ENCODE results near the gene IGFL2. TPM values are rescaled to one million over a fixed set of nuclear protein-coding genes. Genes with fewer than 3 reads are reported as not detected.
"Not testable (repeated sequence)": the region's sequence is repeated elsewhere in the genome, so short reads cannot be mapped to it uniquely, and the experiment has no call there.

The IGFL2 gene
- total and polyA plus RNA-seq, 9 of the 15 experiments (the other 6 are each of a cell fraction or from before 2014, with no cell fraction given) = 0.42 to 1.7 (median 0.75) TPM; not detected in 2

DNA sequence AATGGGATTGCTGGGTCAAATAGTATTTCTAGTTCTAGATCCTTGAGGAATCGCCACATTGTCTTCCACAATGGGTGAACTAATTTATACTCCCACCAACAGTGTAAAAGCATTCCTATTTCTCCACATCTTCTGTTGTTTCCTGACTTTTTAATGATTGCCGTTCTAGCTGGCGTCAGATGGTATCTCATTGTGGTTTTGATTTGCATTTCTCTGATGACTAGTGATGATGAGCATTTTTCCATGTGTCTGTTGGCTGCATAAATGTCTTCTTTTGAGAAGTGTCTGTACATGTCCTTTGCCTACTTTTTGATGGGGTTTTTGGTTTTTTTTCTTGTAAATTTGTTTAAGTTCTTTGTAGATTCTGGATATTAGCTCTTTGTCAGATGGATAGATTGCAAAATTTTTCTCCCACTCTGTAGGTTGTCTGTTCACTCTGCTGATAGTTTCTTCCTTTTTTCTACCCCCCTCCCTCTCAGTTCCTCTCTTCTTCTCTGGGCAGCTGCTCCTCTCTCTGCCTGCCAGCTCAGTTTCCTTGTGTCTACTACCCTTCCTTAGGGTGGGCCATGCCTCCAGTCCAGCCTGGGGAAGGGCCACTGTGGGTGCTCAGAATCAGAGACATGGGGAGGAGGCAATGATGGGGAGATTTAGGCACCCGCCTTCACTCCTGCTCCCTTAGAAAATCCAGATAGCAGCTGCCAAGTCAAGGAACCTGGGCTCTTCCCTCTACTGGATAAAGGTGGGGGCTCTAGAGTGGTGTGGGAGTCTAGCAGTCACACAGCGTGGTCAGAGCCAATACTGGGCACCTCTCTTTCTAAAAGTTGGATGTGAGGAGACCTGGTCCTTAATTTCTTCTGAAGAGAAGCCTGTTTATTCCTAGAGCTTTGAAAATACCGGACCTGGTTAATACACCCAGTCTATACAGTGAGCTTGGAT, 37.0 kb downstream of the IGFL2 start:
- WGBS (ENCODE audit: insufficient coverage, low coverage, missing lambda C conversion rate) = under 1% methylated on average over 6 of the region's 6 CpGs
- H3K9me1 ChIP-seq (ENCODE audit: control insufficient read depth, insufficient read depth, low read length); DNase-seq (ENCODE audit: extremely low read depth in 1 of 4, low spot score in 3 of 4); H4K20me1 ChIP-seq (replicated peaks; ENCODE audit: control insufficient read depth, insufficient read depth, low read length); H3K4me2 ChIP-seq (ENCODE audit: insufficient read depth, low read length); H3K4me1 ChIP-seq (replicated peaks in 1 of 2; ENCODE audit: control insufficient read depth in 2 of 2, insufficient read depth in 2 of 2, low read length in 2 of 2); H3K79me2 ChIP-seq (ENCODE audit: control insufficient read depth, insufficient read depth, low read length); FAIRE-seq; H3K9ac ChIP-seq (ENCODE audit: insufficient read depth in 1 of 2, low read depth in 2 of 2, low read length in 2 of 2); H3K4me3 ChIP-seq; H2AFZ ChIP-seq (ENCODE audit: low read depth, low read length); CTCF ChIA-PET (ENCODE audit: low intra/inter-chr PET ratio); H3K9me3 ChIP-seq (replicated peaks; ENCODE audit: control insufficient read depth, insufficient read depth, low read depth, low read length); intact Hi-C loops (cut with micrococcal nuclease); H3K27ac ChIP-seq (ENCODE audit: extremely low read depth, low read depth, low read length); ATAC-seq; BruUV-seq (replicated peaks); in situ Hi-C loops (cut with MboI); H3K36me3 ChIP-seq (ENCODE audit: control insufficient read depth, insufficient read depth, low read length): not testable (repeated sequence)
- POLR2A ChIA-PET = interaction anchor here (0.6 kb wide), 2 partner anchors 303 to 706 kb away, joined by 3 read pairs; no protein-coding TSS in a partner anchor
- peaks cover 5 to 44% of the 10 kb centered on the region in 2 experiments; a peak in 3 of 5 replicates for H3K27me3 ChIP-seq (ENCODE audit: control insufficient read depth in 2 of 2, insufficient read depth in 2 of 2, low read length in 2 of 2)

DNA sequence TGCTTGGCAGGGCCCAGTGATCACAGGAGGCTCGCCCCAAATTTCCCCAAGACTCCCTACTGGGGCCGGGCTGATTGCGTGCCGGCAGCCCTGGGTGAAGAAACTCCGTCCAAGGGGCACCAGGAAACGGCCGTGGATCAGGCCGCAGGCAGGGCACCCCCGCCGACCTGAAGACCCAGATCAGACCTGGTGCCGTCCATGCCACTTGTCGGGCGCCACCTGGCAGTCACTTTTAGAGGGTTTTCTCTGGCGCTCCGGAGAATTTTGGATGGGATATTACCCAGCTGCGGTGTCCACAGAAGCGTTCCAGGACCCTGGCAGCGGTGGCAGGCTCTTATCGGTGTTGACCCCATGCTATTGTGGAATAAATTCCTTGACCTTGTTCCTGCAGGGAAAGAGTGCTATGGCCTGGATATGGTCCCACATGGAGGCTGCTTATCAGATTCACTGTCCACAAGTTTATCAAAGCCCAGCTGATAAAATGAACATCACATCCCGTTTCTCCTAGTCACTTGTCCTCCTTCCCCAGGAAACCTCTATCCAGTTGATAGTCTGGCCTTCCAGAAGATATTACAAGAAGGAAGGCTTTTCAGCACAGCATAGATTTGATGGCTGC, 38.2 kb downstream of the IGFL2 start:
- Histone ChIP-seq H4K20me1 (replicated peaks; ENCODE audit: control insufficient read depth, insufficient read depth, low read length) (no peaks in the 10 kb centered on the region), H3K9ac (ENCODE audit: insufficient read depth in 1 of 2, low read depth in 2 of 2, low read length in 2 of 2) (no peak overlapping the region), H3K4me3 (no peak overlapping the region), H3K9me1 (ENCODE audit: control insufficient read depth, insufficient read depth, low read length) (no peaks in the 10 kb centered on the region), H2AFZ (ENCODE audit: low read depth, low read length) (no peak overlapping the region), H3K4me2 (ENCODE audit: insufficient read depth, low read length) (no peak overlapping the region), H3K27me3 (ENCODE audit: control insufficient read depth in 2 of 2, insufficient read depth in 2 of 2, low read length in 2 of 2) (peaks cover 5 to 44% of the 10 kb centered on the region in 2 experiments; a peak in 4 of 5 replicates), H3K27ac (ENCODE audit: extremely low read depth, low read depth, low read length) (no peak overlapping the region), H3K4me1 (replicated peaks in 1 of 2; ENCODE audit: control insufficient read depth in 2 of 2, insufficient read depth in 2 of 2, low read length in 2 of 2) (no peaks in the 10 kb centered on the region; a peak in 2 of 5 replicates), H3K9me3 (replicated peaks; ENCODE audit: control insufficient read depth, insufficient read depth, low read depth, low read length) (no peaks in the 10 kb centered on the region), H3K79me2 (ENCODE audit: control insufficient read depth, insufficient read depth, low read length) (no peaks in the 10 kb centered on the region), H3K36me3 (ENCODE audit: control insufficient read depth, insufficient read depth, low read length) (no peaks in the 10 kb centered on the region)
- intact Hi-C loops (cut with micrococcal nuclease) (no loop called here), in situ Hi-C loops (cut with MboI) (no loop called here)
- CTCF ChIA-PET (ENCODE audit: low intra/inter-chr PET ratio) = interaction anchor here (0.6 kb wide), 1 partner anchor 15 kb away, joined by 3 read pairs; no protein-coding TSS in a partner anchor
- 33% methylated on average over 19 of the region's 20 CpGs for WGBS (ENCODE audit: insufficient coverage, low coverage, missing lambda C conversion rate)
- ATAC-seq (no peak), FAIRE-seq (no peak), DNase-seq (ENCODE audit: extremely low read depth in 1 of 4, low spot score in 3 of 4) (no peak)
- no TSS peak for BruUV-seq (replicated peaks)
- POLR2A ChIA-PET = interaction anchor here (0.7 kb wide), 1 partner anchor 22 kb away, joined by 5 read pairs; no protein-coding TSS in a partner anchor
- TF ChIP-seq, protein P1, sequence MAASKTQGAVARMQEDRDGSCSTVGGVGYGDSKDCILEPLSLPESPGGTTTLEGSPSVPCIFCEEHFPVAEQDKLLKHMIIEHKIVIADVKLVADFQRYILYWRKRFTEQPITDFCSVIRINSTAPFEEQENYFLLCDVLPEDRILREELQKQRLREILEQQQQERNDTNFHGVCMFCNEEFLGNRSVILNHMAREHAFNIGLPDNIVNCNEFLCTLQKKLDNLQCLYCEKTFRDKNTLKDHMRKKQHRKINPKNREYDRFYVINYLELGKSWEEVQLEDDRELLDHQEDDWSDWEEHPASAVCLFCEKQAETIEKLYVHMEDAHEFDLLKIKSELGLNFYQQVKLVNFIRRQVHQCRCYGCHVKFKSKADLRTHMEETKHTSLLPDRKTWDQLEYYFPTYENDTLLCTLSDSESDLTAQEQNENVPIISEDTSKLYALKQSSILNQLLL (CRISPR knock-in tag; IDR thresholded peaks at IDR 0.05; ENCODE audit: borderline replicate concordance) = no peak
- TF ChIP-seq SAFB2 (IDR thresholded peaks at IDR 0.05; ENCODE audit: borderline replicate concordance, low read depth, low read length, severe bottlenecking) = no peak
- TF ChIP-seq, protein P2, sequence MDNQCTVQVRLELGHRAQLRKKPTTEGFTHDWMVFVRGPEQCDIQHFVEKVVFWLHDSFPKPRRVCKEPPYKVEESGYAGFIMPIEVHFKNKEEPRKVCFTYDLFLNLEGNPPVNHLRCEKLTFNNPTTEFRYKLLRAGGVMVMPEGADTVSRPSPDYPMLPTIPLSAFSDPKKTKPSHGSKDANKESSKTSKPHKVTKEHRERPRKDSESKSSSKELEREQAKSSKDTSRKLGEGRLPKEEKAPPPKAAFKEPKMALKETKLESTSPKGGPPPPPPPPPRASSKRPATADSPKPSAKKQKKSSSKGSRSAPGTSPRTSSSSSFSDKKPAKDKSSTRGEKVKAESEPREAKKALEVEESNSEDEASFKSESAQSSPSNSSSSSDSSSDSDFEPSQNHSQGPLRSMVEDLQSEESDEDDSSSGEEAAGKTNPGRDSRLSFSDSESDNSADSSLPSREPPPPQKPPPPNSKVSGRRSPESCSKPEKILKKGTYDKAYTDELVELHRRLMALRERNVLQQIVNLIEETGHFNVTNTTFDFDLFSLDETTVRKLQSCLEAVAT (IDR thresholded peaks at IDR 0.05) = no peak
- no peak for TF ChIP-seq HDAC3 (IDR thresholded peaks at IDR 0.05; ENCODE audit: borderline replicate concordance, partially characterized antibody)
- TF ChIP-seq KLF1 (tag; IDR thresholded peaks at IDR 0.05) = no peak
- TF ChIP-seq ETV1 (tag; conservative IDR thresholded peaks at IDR 0.05; ENCODE audit: low read depth) = no peak
- no peak for TF ChIP-seq PRMT5 (CRISPR knock-in tag; IDR thresholded peaks at IDR 0.05)
- TF ChIP-seq, protein P3, sequence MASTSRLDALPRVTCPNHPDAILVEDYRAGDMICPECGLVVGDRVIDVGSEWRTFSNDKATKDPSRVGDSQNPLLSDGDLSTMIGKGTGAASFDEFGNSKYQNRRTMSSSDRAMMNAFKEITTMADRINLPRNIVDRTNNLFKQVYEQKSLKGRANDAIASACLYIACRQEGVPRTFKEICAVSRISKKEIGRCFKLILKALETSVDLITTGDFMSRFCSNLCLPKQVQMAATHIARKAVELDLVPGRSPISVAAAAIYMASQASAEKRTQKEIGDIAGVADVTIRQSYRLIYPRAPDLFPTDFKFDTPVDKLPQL (IDR thresholded peaks at IDR 0.05; ENCODE audit: extremely low read depth, insufficient read length) = no peak

Data from K562 (cell line).